Transverse colon (tissue), 4 donors: ENCODE results near the gene PVALEF.

Source experiments
- CTCF ChIP-seq, 5 experiments: fragments of 200-600 bp in 3 of 5; fragments of 450-650 bp in 2 of 5; sonication (generic) in 3 of 5; IDR thresholded peaks; 1 replicate in 2 of 5; 2 replicates in 3 of 5; pipeline ENCODE4 v1.5.1; 2016 to 2017; ENCODE audit warnings: antibody characterized with exemption in 5 of 5, inconsistent platforms in 3 of 5, mild to moderate bottlenecking in 2 of 5, moderate library complexity in 1 of 5
- EP300 ChIP-seq: sonication (generic); formaldehyde crosslinking; IDR thresholded peaks from one replicate; pipeline ENCODE4 v1.6.1; 2017; ENCODE audit warnings: antibody characterized with exemption, low read depth
- POLR2A ChIP-seq: fragments of 450-650 bp; IDR thresholded peaks from one replicate; pipeline ENCODE4 v1.6.1; 2016; ENCODE audit warnings: antibody characterized with exemption, mild to moderate bottlenecking, moderate library complexity
- POLR2AphosphoS5 ChIP-seq, 3 donors: sonication (generic); formaldehyde crosslinking; IDR thresholded peaks; one replicate each; pipeline ENCODE4 v1.6.1; 2016; ENCODE audit warnings: antibody characterized with exemption in 3 of 3

DNA sequence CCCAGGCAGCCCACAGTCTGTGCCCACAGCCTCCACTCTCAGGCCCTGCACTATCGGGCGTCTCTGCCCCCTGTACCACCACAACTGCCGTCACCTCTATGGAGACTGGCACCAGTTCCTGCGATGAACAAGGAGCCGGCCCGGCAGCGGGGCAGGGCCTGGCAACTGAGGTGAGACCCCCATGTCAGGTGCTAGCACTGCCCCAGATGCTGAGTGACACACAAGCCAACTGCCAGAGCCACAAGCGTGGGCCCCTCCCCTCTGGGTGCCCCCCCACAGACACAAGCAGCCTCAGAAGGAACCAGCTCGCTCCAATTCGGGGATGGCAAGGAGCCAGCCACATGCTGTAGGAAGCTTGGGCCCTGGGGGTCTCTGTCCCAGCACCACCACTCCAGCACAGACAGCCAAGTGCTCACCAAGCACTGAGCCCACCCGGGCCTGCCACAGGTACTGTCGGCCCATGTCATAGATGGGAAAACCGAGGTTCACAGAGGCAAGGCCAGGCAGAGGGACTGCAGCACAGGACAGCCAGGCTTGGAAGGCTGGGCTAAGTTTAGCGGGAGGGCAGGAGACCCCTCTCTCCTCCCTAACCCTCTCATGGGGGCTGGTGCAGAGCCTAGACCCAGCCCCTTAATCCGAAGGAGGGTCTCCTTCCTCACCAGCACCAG lies 1.5 kb upstream of the PVALEF start:
- TF ChIP-seq CTCF (IDR thresholded peaks at IDR 0.05) (no peak), POLR2A (no peak), POLR2AphosphoS5 (IDR thresholded peaks at IDR 0.05) (no peak), EP300 (no peak)
